ENCODE data around the gene LRFN4. TPM values are rescaled to one million over a fixed set of nuclear protein-coding genes. Genes with fewer than 3 reads are reported as not detected.

LRFN4 gene
- total RNA-seq, 1 experiment from 2014 or later, result 15.6 TPM

DNA sequence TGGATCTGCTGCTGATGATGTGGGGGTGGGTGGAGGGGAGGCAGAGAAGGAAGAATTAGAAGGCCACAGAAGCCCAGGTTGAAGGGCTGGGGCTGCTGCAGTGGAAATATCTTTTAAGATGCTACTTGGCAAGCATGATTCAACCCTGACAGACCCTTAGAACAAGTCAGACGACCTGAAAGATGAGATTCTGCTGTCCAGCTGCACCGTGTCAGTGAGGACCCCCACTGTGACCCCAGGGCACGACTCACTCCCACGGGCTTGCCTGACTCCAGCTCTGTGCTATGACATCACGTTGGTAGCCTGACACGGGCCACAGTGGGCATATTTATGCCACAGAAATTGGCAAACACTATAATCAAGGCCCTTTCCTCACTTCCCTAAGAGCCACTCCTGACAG, 36.0 kb downstream of the LRFN4 start:
- peak in 1 of 2 experiments; percentile 14 for DNase-seq

DNA sequence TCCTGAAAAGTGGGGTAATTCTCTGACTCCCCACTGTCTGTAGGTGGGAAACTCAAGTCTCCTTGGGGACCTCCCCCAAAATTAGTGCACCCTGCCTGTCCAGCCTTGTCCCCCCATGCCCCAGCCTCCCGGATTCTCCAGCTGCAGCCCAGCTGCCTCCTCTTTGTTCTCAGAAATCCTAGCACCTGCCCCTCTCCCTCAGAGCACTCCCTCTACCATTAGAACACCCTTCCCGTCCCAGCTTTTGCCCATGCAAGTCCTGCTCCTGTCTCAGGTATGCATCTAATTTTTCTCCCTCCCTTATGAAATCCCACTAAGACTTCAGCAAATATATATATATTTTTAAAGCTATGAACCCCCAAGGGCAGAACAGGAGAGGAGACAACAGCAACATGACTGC, 37.3 kb downstream of the LRFN4 start:
- no peaks in the 10 kb centered on the region for H3K27me3 ChIP-seq
- no peaks in the 10 kb centered on the region for H3K9me3 ChIP-seq (replicated peaks)
- H3K36me3 ChIP-seq, result no peaks in the 10 kb centered on the region
- peak; percentile 23 to 57 for DNase-seq
- 0 out of 2 replicates have a peak overlapping the region, but pooled peaks have one; percentile 20 for H3K27ac ChIP-seq
- H3K4me3 ChIP-seq, result no peak overlapping the region
- H3K4me1 ChIP-seq, result peaks cover 30% of the 10 kb centered on the region

More for the DNA sequence above, 36.0 kb downstream of the LRFN4 start:
- H3K9me3 ChIP-seq (replicated peaks), result no peaks in the 10 kb centered on the region
- no peaks in the 10 kb centered on the region for H3K36me3 ChIP-seq
- H3K4me3 ChIP-seq, result no peak overlapping the region
- H3K4me1 ChIP-seq, result peaks cover 31% of the 10 kb centered on the region
- H3K27me3 ChIP-seq, result no peaks in the 10 kb centered on the region
- no peak overlapping the region for H3K27ac ChIP-seq

DNA sequence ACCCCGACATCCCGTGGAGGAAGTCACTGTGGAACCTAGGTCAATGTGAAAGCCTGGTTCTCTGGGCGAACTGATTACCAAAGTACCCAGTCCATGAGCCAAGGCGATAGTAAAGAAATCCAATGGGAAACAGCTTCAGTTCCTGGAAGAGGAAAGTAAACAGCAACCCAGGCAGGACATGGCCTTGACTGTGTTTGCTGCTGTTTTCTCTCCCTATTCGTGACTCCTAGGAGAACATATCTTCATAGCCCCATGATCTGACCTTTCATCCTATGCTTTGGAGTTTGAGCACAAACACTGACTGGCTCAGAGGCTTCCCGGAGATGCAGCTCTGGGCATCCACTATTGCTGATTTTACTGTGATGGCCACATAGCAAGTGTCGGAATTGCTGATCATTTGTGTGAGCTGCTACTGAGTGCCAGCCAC, 45.1 kb downstream of the LRFN4 start:
- Histone ChIP-seq H3K4me3 (no peak overlapping the region), H3K36me3 (no peaks in the 10 kb centered on the region), H3K27me3 (no peaks in the 10 kb centered on the region), H3K9me3 (replicated peaks) (no peaks in the 10 kb centered on the region), H3K4me1 (no peaks in the 10 kb centered on the region), H3K27ac (no peak overlapping the region)
- DNase-seq, result no peak

DNA sequence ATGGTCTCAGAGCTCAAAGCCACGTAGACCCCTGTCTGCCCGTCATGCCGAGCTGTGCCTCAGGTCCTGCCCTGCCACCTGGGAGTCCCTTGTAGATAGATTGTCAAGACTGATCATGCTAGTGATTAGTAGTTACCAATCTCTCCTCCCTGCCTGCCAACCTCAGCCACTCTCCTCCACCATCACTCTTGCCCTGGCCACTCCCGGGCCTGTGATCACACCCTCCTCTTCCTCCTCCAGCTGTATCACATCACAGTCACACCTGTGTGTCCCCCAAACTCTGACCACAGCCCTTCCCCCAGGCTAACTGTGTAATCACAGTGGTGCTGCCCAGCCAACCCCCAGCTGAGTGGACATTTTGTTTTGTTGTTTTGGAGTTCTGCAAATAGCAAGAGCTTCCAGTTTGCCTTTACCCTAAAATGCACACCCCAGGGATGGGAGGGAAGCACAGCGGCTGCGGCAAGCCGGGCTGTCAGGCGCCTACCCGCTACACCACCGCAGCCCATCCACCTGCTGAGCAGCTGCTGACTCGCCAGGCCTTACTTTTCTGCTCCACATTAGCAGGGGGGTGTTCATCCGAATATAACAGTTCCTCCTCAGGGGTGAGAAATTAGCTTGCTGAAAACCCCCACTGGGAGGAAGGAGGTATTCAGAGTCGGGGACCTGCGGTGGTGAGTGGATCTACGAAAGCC, 45.8 kb downstream of the LRFN4 start:
- H3K36me3 ChIP-seq, result no peaks in the 10 kb centered on the region
- H3K27me3 ChIP-seq, result no peaks in the 10 kb centered on the region
- H3K4me3 ChIP-seq, result no peak overlapping the region
- no peaks in the 10 kb centered on the region for H3K4me1 ChIP-seq
- H3K27ac ChIP-seq, result no peak overlapping the region
- H3K9me3 ChIP-seq (replicated peaks), result no peaks in the 10 kb centered on the region
- no peak for DNase-seq

DNA sequence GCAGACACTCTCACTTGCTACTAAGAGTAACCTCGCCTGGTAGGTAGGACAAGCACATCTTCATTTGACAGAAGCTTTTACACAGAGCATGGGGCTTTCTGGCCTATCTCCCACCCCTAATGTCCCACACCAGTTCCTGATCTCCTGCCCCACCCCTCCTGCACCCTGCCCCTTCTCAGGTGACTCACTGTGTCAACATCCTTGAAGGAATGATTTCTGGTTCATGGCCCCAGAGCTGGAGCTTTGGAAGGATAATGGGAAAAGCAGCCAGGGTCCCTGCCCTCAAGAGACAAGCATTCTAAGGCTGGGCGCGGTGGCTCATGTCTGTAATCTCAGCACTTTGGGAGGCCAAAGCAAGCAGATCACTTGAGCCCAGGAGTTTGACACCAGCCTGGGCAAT, 47.2 kb downstream of the LRFN4 start:
- no peak overlapping the region for H3K27ac ChIP-seq
- DNase-seq, result no peak

DNA sequence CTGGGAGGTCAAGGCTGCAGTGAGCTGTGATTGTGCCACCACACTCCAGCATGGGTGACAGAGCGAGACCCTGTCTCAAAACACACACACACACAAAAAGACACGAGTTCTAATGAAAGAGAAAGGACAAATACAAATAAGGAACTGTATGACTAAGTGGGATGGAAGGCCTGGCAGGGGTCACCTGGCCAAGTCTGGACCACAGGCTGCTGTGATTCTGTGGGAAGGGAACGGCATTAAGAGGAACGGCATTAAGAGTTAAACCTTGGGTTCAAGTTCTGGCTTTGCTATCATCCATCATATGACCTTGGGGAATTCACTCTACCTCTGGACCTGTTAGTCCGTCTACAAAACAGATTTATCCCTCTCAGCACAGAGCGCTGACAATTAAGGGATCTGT, 47.7 kb downstream of the LRFN4 start:
- H3K9me3 ChIP-seq (replicated peaks), result no peaks in the 10 kb centered on the region
- no peak for DNase-seq

More for the DNA sequence above, 47.2 kb downstream of the LRFN4 start:
- Histone ChIP-seq H3K9me3 (replicated peaks) (no peaks in the 10 kb centered on the region), H3K27me3 (no peaks in the 10 kb centered on the region), H3K4me3 (no peak overlapping the region), H3K4me1 (no peaks in the 10 kb centered on the region), H3K36me3 (no peaks in the 10 kb centered on the region)

DNA sequence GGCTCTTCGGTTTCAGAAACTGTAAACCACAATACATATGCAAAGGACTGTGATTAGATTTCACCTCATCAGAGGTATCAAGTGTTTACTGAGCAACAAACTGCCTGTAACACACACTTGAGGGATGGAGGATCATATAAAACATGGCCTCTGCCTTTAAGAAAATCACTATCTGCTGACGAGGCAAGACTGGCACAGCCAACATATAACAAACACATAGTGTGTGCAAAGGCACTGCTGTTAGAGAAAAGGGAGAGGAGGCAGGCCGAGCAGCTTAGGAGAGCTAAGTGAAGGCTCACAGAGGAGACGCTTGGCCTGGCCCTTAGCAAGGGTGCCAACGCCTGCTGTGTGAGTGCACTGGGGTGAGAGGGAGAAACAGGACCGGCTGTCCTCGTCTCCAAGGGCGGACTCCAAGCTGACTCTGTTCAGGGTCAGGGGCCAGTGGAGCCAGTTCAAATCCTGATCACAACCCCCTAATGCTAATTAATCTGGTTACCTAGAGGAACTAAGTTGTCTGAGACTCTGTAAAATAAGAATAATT, 48.2 kb downstream of the LRFN4 start:
- H3K9me3 ChIP-seq (replicated peaks), result no peaks in the 10 kb centered on the region
- H3K4me3 ChIP-seq, result no peak overlapping the region

More for the DNA sequence above, 47.7 kb downstream of the LRFN4 start:
- no peak overlapping the region for H3K27ac ChIP-seq
- H3K4me1 ChIP-seq, result no peaks in the 10 kb centered on the region
- H3K27me3 ChIP-seq, result no peaks in the 10 kb centered on the region
- H3K4me3 ChIP-seq, result no peak overlapping the region
- H3K36me3 ChIP-seq, result no peaks in the 10 kb centered on the region

DNA sequence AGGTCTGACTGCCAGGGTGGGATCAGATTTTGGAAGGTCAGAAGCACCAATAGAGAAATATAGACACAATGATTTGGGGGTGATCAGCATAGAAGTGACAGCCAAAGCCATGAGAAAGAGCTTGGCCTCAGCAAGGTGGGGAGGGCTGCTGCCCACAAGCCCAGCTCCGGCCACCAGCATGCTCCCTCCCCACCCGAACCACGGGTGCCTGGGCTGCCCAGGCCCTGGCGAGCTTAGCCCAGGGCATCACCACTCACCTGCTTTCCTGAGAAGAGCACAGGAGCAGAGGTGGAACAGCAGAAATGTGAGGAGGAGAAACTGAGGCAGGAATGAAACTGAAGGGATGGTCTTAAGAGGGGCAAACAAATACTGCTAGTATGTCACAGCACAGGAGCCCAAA, 48.8 kb downstream of the LRFN4 start:
- Histone ChIP-seq H3K27ac (no peak overlapping the region), H3K4me3 (no peak overlapping the region), H3K27me3 (no peaks in the 10 kb centered on the region), H3K9me3 (replicated peaks) (no peaks in the 10 kb centered on the region), H3K4me1 (no peaks in the 10 kb centered on the region), H3K36me3 (no peaks in the 10 kb centered on the region)
- no peak for DNase-seq

More for the DNA sequence above, 48.2 kb downstream of the LRFN4 start:
- Histone ChIP-seq H3K4me1 (no peaks in the 10 kb centered on the region), H3K36me3 (no peaks in the 10 kb centered on the region), H3K27me3 (no peaks in the 10 kb centered on the region), H3K27ac (no peak overlapping the region)
- DNase-seq, result no peak

DNA sequence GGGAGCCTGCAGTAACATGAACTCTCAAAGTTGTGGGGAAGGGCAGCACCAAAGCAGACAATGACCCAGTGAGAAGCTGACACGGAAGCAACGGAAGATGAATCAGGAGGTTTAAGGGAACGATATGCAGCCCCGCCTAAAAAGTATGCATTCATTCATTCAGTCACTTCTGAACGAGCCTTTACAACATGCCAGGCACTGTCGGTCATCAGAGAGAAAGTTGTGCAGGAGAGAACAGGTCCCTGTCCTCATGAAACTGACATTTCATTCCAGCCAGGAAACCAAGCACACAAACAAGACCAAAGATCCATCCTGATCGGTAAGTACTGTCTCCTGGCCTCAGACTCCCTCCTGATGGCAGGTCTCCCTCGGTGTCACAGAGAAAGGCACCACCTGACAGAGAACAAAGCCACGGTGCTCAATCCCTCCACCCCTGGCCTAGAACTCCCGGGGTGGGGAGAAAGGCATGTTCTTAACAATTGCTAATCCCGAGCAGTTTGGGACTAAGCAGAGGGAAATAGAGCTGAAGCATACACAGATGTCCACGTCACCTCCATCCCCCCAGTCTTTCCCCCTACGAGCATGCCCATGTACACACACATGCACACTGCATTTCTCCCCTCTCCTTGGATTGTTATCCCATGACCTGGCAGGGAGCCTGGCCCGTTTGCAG, 49.3 kb downstream of the LRFN4 start:
- H3K4me3 ChIP-seq, result no peak overlapping the region
- H3K27ac ChIP-seq, result no peak overlapping the region
- no peaks in the 10 kb centered on the region for H3K9me3 ChIP-seq (replicated peaks)
- no peaks in the 10 kb centered on the region for H3K36me3 ChIP-seq
- H3K4me1 ChIP-seq, result no peaks in the 10 kb centered on the region
- no peak for DNase-seq
- H3K27me3 ChIP-seq, result no peaks in the 10 kb centered on the region

DNA sequence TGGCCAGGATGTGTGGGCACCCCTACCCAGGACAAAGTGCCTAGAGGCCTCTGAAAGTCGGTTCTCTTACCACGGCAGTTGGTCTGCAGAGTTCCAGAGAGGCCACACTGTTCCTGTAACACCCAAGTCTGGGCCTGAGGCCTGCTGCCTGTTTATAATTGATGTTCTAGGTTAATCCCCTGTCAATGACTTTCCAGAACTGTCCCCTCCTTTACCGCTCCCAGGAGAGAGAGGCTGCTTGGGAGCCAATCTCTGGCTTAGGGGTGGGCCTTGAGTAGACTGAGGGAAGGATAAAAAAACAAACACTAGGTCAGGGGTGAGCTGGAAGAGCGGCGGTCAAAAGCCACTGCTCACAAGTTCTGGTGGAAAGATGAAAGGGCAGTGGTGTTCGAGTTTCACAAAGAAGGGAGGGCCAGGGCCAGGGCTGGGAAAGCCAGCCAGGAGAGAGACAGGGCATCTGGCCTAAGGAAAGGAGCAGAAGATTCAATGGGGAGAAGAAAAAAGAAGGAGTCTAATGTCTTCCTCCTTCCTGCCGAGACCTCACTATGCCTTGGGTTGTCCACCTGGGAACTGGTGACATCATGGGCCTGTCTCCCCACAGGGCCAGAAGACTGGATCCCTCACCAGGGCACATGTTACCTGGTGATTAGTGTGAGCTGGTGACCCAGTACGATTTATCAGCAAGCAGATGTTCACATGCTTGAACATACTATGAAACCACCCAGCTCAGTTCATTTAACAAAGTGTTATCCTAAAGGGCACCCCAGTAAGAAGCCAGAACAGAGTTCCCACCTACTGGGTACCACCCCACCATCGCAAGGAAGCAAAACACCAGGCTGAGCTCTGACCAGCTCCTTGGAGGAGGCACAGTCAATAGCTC, 51.1 kb downstream of the LRFN4 start:
- H3K9me3 ChIP-seq (replicated peaks), result no peaks in the 10 kb centered on the region
- H3K27me3 ChIP-seq, result no peaks in the 10 kb centered on the region
- H3K4me1 ChIP-seq, result no peaks in the 10 kb centered on the region
- H3K4me3 ChIP-seq, result no peak overlapping the region
- no peaks in the 10 kb centered on the region for H3K36me3 ChIP-seq
- no peak for DNase-seq
- H3K27ac ChIP-seq, result no peak overlapping the region

DNA sequence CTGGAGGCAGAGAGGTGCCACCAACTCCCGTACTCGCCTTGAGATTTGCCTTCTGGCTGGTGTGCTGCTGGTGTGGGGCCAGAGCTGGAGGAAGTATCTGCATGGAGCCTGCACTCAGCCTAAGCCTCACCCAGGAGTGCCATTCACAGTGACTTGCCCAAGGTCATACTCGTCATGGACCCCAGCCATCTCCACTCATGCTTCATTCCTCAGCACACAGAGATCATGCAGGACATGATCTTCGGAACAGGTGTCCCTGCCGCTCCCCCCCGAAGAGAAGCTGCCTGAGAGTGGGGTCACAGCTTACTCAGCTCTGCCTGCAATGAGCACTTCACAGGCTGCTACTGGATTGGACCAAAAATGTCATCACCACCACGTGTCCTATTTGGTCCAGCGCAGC, 52.3 kb downstream of the LRFN4 start:
- no peak overlapping the region for H3K27ac ChIP-seq
- H3K4me3 ChIP-seq, result no peak overlapping the region
- DNase-seq, result no peak
- no peaks in the 10 kb centered on the region for H3K27me3 ChIP-seq
- H3K4me1 ChIP-seq, result no peaks in the 10 kb centered on the region
- no peaks in the 10 kb centered on the region for H3K36me3 ChIP-seq
- no peaks in the 10 kb centered on the region for H3K9me3 ChIP-seq (replicated peaks)

DNA sequence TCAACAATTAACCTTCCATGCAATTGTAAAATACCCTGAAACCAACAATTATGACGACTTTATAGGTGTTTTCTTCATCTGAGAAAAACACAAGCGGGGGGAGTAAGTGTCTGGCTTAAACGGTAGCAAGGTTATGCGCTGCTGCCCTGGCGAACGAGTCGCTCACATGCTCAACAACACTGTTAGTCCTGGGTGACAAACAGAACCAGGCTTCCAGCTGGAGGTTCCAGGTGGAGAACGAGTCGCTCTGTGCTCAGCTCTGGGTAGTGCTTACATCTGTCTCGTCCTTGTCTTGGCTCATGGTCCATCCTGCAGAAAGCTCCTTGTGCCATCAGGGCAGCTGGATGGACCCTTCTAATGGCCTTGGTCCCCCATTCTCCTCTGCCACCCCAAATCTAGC, 53.2 kb downstream of the LRFN4 start:
- Histone ChIP-seq H3K9me3 (replicated peaks) (no peaks in the 10 kb centered on the region), H3K4me3 (no peak overlapping the region), H3K4me1 (no peaks in the 10 kb centered on the region), H3K36me3 (no peaks in the 10 kb centered on the region), H3K27ac (no peak overlapping the region), H3K27me3 (no peaks in the 10 kb centered on the region)
- no peak for DNase-seq

Data from SJCRH30 (cell line).